NOMO-1 treated with DMSO at 0.1 percent for 48 hours (cell line): ENCODE data around the gene PHKB.

Experiments
- DNase-seq: peaks from one replicate; lab custom pipeline; 2025; ENCODE audit not compliant: unreplicated experiment; lab: John Stamatoyannopoulos, UW

PHKB gene

GRCh38 chr16:47612711-47613110 lies 151.6 kb downstream of the PHKB start:
- DNase-seq = no peak

GRCh38 chr16:47613251-47613650 lies 152.1 kb downstream of the PHKB start:
- no peak for DNase-seq

GRCh38 chr16:47617732-47618131 lies 156.6 kb downstream of the PHKB start:
- no peak for DNase-seq

- DNase-seq = no peak
Measured at GRCh38 chr16:47622451-47623176, 161.5 kb downstream of the PHKB start.

GRCh38 chr16:47624563-47624962 lies 163.4 kb downstream of the PHKB start:
- no peak for DNase-seq

- no peak for DNase-seq
Measured at GRCh38 chr16:47625115-47625567, 164.0 kb downstream of the PHKB start.

- DNase-seq = no peak
Measured at GRCh38 chr16:47626246-47626645, 165.1 kb downstream of the PHKB start.

GRCh38 chr16:47627085-47627639 lies 166.0 kb downstream of the PHKB start:
- no peak for DNase-seq

- DNase-seq = no peak
Measured at GRCh38 chr16:47627721-47628120, 166.6 kb downstream of the PHKB start.

- DNase-seq = no peak
Measured at GRCh38 chr16:47631131-47631530, 170.0 kb downstream of the PHKB start.

GRCh38 chr16:47634126-47634525 lies 173.0 kb downstream of the PHKB start:
- DNase-seq = no peak

- DNase-seq = no peak
Measured at GRCh38 chr16:47634727-47635126, 173.6 kb downstream of the PHKB start.

- DNase-seq = no peak
Measured at GRCh38 chr16:47636501-47637099, 175.5 kb downstream of the PHKB start.

- DNase-seq = no peak
Measured at GRCh38 chr16:47638175-47638574, 177.0 kb downstream of the PHKB start.

GRCh38 chr16:47640661-47641060 lies 179.5 kb downstream of the PHKB start:
- DNase-seq = no peak

GRCh38 chr16:47643323-47644000 lies 182.3 kb downstream of the PHKB start:
- peak; percentile 49 for DNase-seq

- peak; percentile 26 for DNase-seq
Measured at GRCh38 chr16:47644166-47644565, 183.0 kb downstream of the PHKB start.

GRCh38 chr16:47644661-47645060 lies 183.5 kb downstream of the PHKB start:
- peak; percentile 62 for DNase-seq

GRCh38 chr16:47646914-47647313 lies 185.8 kb downstream of the PHKB start:
- no peak for DNase-seq

- no peak for DNase-seq
Measured at GRCh38 chr16:47657032-47657431, 195.9 kb downstream of the PHKB start.

- no peak for DNase-seq
Measured at GRCh38 chr16:47657977-47658376, 196.8 kb downstream of the PHKB start.

GRCh38 chr16:47660540-47660939 lies 199.4 kb downstream of the PHKB start:
- DNase-seq = no peak
